Mucosa of descending colon (tissue), 3 donors: ENCODE results near the gene CITED4. TPM values are rescaled to one million over a fixed set of nuclear protein-coding genes. Genes with fewer than 3 reads are reported as not detected.

Source experiments
- ATAC-seq: fragments of 200-7000 bp; cut with Tn5 transposase; one replicate; pipeline ENCODE4 v1.9.1; 2020; ENCODE audit warnings: mild to moderate bottlenecking, moderate library complexity
- DNase-seq, 3 donors: peaks; one replicate each; pipeline ENCODE4 v3.0.0-alpha.2; 2020
- H3K36me3 ChIP-seq: fragments of 200-600 bp; one replicate; pipeline ENCODE4 v1.8.0; 2021; ENCODE audit warnings: low read depth, mild to moderate bottlenecking
- H3K4me1 ChIP-seq: fragments of 200-600 bp; one replicate; pipeline ENCODE4 v1.8.0; 2021; ENCODE audit warnings: low read depth, mild to moderate bottlenecking
- H3K4me3 ChIP-seq: fragments of 200-600 bp; one replicate; pipeline ENCODE4 v1.8.0; 2021; ENCODE audit warnings: mild to moderate bottlenecking
- H3K9me3 ChIP-seq: fragments of 200-600 bp; one replicate; pipeline ENCODE4 v1.8.0; 2021; ENCODE audit warnings: mild to moderate bottlenecking
- intact Hi-C, 2 donors: fragments of 100-400 bp; cut with DNase I in 1 of 2; cut with micrococcal nuclease in 1 of 2; formaldehyde crosslinking; loops; one replicate each; pipeline versions ENCODE4 v1.11.0 to v1.11.1; 2022; cut with DNase I, micrococcal nuclease
- total RNA-seq, 3 donors: library from RNA; stranded (reverse); fragmentation: NEBNext Ultra II Directional in 2 of 3; extraction: Animal tissue kit (Norgen Biotek cat#: 25700) in 2 of 3; gene quantifications; one replicate each; pipeline versions ENCODE4 v1.2.1 to v1.2.4, GENCODE V29; 2021 to 2023
- TF ChIP-seq, protein P1 (sequence below): fragments of 200-600 bp; IDR thresholded peaks from one replicate; pipeline ENCODE4 v1.8.0; 2022; ENCODE audit warnings: antibody characterized with exemption, mild to moderate bottlenecking
- donor health status: DM: no; HTN: no; CAD: no; lungs with moderate emphysema.
- donor health status: DM: no; HTN: no; CAD: no.
- donor health status: DM: no; HTN: yes; CAD: no.

The CITED4 gene
- total RNA-seq, 3 donors from 2014 or later: 1.9 to 45.1 (median 4.7) TPM

DNA sequence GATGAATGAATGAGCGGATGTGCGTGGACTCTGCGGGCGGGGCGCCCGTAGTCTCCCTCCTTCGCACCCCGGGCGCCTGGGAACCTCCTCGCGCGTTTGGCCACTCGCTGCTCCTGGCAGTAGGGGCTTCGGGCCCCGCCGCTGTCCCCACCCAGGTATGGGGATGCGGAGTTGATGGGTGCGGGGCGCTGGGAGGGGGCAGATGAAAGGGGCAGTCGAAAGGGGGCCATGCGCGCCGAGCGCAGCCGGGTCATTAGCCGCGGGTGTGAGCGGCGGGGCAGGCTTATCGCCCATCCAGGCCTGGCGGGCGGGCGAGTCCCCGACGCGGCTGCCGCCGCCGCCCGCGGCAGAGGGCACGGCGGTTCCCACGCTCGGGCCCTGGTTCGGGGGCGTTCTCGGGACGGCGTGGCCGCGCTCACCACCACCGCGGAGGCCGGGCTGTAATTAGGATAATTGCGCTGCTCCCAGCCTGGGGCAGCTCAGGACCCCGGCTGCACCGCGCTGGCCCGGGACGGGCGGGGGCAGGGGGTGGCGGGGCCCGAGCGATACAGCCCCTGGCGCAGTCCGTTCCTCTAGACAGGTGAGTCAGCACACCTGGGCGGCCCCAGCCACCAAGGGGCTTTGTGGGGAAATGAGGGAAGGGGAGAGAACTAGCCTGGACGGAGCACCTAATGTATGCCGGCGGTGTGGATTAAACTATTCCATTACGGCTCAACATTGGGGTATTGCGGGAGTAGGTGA, 22.1 kb upstream of the CITED4 start:
- TF ChIP-seq, protein P1, sequence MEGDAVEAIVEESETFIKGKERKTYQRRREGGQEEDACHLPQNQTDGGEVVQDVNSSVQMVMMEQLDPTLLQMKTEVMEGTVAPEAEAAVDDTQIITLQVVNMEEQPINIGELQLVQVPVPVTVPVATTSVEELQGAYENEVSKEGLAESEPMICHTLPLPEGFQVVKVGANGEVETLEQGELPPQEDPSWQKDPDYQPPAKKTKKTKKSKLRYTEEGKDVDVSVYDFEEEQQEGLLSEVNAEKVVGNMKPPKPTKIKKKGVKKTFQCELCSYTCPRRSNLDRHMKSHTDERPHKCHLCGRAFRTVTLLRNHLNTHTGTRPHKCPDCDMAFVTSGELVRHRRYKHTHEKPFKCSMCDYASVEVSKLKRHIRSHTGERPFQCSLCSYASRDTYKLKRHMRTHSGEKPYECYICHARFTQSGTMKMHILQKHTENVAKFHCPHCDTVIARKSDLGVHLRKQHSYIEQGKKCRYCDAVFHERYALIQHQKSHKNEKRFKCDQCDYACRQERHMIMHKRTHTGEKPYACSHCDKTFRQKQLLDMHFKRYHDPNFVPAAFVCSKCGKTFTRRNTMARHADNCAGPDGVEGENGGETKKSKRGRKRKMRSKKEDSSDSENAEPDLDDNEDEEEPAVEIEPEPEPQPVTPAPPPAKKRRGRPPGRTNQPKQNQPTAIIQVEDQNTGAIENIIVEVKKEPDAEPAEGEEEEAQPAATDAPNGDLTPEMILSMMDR: no peak
- no peak for ATAC-seq
- no peaks in the 10 kb centered on the region for H3K36me3 ChIP-seq
- no peak for DNase-seq
- H3K4me3 ChIP-seq: no peak overlapping the region
- intact Hi-C loops: no loop called here
- H3K4me1 ChIP-seq: peaks cover 3% of the 10 kb centered on the region
- H3K9me3 ChIP-seq: no peaks in the 10 kb centered on the region

DNA sequence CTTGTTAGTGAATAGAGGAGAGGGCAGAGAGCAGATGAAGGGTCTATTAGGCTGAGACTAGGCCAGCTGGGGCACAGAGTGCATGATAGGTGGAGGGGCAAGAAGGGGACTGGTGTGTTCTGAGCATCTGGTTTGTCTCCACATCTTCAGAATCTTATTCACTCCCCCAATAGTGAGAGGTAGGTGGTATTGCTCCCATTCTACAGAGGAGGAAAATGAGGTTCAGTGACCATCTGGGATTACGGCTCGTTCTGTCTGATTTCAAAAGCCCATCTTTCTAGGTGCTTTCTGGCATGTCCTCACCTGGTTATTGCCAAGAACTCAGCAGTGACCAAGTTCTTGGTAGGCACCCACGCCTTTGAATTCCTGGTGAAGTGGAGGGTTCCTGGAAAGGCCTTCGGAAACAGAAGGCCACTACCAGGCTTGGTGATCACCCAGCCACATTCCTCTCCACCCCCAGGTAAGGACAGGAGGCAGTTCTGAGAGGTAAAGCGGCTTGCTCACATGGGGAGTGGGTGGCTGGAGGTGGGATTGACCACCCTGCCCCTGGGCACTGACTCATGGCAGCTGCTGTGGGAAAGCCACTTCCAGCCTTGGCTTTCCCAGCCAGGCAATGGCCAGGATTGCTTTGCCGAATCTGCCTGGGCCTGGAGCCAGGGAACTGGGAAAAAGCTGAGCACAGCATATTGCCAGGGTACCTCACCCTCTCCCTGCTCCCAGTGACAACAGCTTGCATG, 18.8 kb upstream of the CITED4 start:
- intact Hi-C loops: no loop called here
- DNase-seq (no peak), ATAC-seq (no peak)
- H3K4me1 ChIP-seq: peaks cover 3% of the 10 kb centered on the region
- H3K9me3 ChIP-seq: no peaks in the 10 kb centered on the region
- no peaks in the 10 kb centered on the region for H3K36me3 ChIP-seq
- TF ChIP-seq, protein P1: no peak
- H3K4me3 ChIP-seq: no peak overlapping the region

DNA sequence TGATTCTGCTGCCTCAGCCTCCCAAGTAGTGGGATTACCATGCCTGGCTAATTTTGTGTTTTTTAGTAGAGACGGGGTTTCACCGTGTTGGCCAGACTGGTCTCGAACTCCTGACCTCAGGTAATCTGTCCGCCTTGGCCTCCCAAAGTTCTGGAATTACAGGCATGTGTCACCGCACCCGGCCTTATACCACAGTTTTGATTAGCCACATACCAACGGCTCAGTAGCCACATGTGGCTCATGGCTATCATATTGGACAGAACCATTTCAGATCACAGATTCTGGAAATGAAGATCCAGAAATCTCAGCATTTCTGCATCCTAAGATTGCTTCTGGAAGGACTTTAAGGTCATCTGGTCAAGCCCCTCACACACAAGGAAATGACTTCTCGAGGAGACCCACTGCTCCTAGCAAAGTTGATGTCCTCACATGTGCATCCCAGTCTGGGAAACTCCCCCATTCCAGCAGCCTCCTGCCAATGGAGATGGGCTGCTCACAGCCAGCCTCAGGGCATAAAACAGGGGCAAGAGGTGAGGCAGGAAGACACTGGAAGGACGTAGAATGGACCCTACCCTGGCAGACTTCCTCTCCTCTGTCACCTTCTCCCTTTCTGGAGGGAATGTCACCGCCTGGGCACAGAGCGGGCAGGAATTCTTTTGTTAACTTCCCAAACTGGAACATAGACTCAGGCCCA, 17.5 kb upstream of the CITED4 start:
- ATAC-seq (no peak), DNase-seq (no peak)
- H3K4me3 ChIP-seq: no peak overlapping the region
- intact Hi-C loops: no loop called here
- H3K9me3 ChIP-seq: no peaks in the 10 kb centered on the region
- no peaks in the 10 kb centered on the region for H3K36me3 ChIP-seq
- TF ChIP-seq, protein P1: no peak
- H3K4me1 ChIP-seq: peaks cover 3% of the 10 kb centered on the region

DNA sequence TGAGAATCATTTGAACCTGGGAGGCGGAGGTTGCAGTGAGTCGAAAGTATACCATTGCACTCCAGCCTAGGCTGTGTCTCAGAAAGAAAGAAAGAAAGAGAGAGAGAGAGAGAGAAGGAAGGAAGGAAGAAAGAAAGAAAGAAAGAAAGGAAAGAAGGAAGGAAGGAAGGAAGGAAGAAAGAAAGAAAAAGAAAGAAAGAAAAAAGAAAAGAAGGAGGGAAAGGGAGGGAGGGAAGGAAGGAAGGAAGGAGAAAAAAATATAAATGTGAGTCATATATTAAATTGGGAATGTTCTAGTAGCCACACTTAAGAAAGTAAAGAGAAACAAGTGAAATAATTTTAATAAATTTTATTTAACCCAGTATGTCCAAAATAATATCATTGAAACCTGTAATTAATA, 16.7 kb upstream of the CITED4 start:
- Histone ChIP-seq H3K4me1 (peaks cover 2% of the 10 kb centered on the region), H3K9me3 (no peaks in the 10 kb centered on the region), H3K4me3 (no peak overlapping the region), H3K36me3 (no peaks in the 10 kb centered on the region)
- TF ChIP-seq, protein P1: no peak
- DNase-seq: no peak
- no peak for ATAC-seq
- intact Hi-C loops: no loop called here

DNA sequence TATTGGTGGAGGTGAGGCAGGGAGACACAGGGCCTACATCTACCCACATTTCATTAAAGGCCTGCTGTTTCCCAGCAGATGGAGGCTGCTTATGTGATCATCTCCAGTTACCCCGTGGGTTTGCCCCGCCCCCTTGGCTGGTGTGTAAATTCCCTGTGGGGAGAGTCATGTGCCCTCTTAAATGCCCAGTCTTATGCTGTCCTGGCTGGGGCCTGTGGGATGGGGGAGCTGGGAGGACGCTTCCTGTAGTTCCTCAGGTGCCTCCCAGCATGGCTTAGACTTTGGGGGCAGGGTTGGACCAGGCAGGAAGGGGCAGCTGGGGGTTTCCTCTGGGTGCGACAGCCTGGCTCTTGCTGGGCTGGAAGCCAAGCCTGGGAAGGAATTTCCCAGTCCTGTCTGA, 15.5 kb upstream of the CITED4 start:
- ATAC-seq: peak; percentile 17
- H3K4me3 ChIP-seq: no peak overlapping the region
- TF ChIP-seq, protein P1: no peak
- no peak for DNase-seq
- intact Hi-C loops: no loop called here
- no peaks in the 10 kb centered on the region for H3K36me3 ChIP-seq
- no peaks in the 10 kb centered on the region for H3K4me1 ChIP-seq
- H3K9me3 ChIP-seq: no peaks in the 10 kb centered on the region
